RWPE2 (cell line): Measurements from ENCODE around the gene SLC37A1.

ENCODE experiments used
- ATAC-seq: fragments of 200-7000 bp; cut with Tn5 transposase; 3 replicates; pipeline ENCODE4 v1.9.1; 2021; ENCODE audit warnings: low read depth
- DNase-seq: peaks from one replicate; pipeline ENCODE4 v3.0.0-alpha.2; 2020; ENCODE audit warnings: low spot score
- H3K27ac ChIP-seq: fragments of 450-650 bp; 2 replicates; pipeline ENCODE4 v1.5.1; 2017; ENCODE audit warnings: mild to moderate bottlenecking; ENCODE audit not compliant: poor library complexity, severe bottlenecking
- H3K27me3 ChIP-seq: fragments of 250-450 bp; sonication (Bioruptor Pico); 2 replicates; pipeline ENCODE4 v1.5.1; 2021; ENCODE audit warnings: mild to moderate bottlenecking, moderate library complexity; ENCODE audit not compliant: insufficient read depth, poor library complexity, severe bottlenecking
- H3K36me3 ChIP-seq: fragments of 250-450 bp; sonication (Bioruptor Pico); 2 replicates; pipeline ENCODE4 v1.5.1; 2020; ENCODE audit warnings: low read depth, mild to moderate bottlenecking, moderate library complexity
- H3K4me1 ChIP-seq: fragments of 250-450 bp; sonication (Bioruptor Pico); 2 replicates; pipeline ENCODE4 v1.5.1; 2021; ENCODE audit warnings: mild to moderate bottlenecking, moderate library complexity; ENCODE audit not compliant: insufficient read depth, poor library complexity, severe bottlenecking
- H3K4me3 ChIP-seq: fragments of 250-450 bp; sonication (Bioruptor Pico); 2 replicates; pipeline ENCODE4 v1.5.1; 2021; ENCODE audit warnings: mild to moderate bottlenecking, moderate library complexity; ENCODE audit not compliant: severe bottlenecking
- H3K9me3 ChIP-seq: fragments of 250-450 bp; sonication (Bioruptor Pico); 2 replicates; pipeline ENCODE4 v1.5.1; 2021; ENCODE audit warnings: mild to moderate bottlenecking, moderate library complexity; ENCODE audit not compliant: severe bottlenecking
- TF ChIP-seq, protein P1 (sequence below): fragments of 450-650 bp; IDR thresholded peaks from one replicate; pipeline ENCODE4 v1.5.1; 2017; ENCODE audit warnings: mild to moderate bottlenecking, moderate library complexity; ENCODE audit not compliant: poor library complexity, severe bottlenecking

Gene SLC37A1

GRCh38 chr21:42566524-42567213 is 53.0 kb downstream of the SLC37A1 start:
- no peak overlapping the region for H3K4me3 ChIP-seq
- no peaks in the 10 kb centered on the region for H3K4me1 ChIP-seq
- TF ChIP-seq, protein P1, sequence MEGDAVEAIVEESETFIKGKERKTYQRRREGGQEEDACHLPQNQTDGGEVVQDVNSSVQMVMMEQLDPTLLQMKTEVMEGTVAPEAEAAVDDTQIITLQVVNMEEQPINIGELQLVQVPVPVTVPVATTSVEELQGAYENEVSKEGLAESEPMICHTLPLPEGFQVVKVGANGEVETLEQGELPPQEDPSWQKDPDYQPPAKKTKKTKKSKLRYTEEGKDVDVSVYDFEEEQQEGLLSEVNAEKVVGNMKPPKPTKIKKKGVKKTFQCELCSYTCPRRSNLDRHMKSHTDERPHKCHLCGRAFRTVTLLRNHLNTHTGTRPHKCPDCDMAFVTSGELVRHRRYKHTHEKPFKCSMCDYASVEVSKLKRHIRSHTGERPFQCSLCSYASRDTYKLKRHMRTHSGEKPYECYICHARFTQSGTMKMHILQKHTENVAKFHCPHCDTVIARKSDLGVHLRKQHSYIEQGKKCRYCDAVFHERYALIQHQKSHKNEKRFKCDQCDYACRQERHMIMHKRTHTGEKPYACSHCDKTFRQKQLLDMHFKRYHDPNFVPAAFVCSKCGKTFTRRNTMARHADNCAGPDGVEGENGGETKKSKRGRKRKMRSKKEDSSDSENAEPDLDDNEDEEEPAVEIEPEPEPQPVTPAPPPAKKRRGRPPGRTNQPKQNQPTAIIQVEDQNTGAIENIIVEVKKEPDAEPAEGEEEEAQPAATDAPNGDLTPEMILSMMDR, result no peak
- no peaks in the 10 kb centered on the region for H3K9me3 ChIP-seq
- no peaks in the 10 kb centered on the region for H3K27me3 ChIP-seq
- H3K27ac ChIP-seq, result no peak overlapping the region
- H3K36me3 ChIP-seq, result no peaks in the 10 kb centered on the region
- DNase-seq (no peak), ATAC-seq (no peak)

GRCh38 chr21:42567214-42567555 is 53.5 kb downstream of the SLC37A1 start:
- TF ChIP-seq, protein P1, result no peak
- no peaks in the 10 kb centered on the region for H3K27me3 ChIP-seq
- no peaks in the 10 kb centered on the region for H3K36me3 ChIP-seq
- no peak for DNase-seq
- no peak overlapping the region for H3K27ac ChIP-seq
- no peak overlapping the region for H3K4me3 ChIP-seq
- ATAC-seq, result no peak
- H3K4me1 ChIP-seq, result no peaks in the 10 kb centered on the region
- no peaks in the 10 kb centered on the region for H3K9me3 ChIP-seq

- no peaks in the 10 kb centered on the region for H3K9me3 ChIP-seq
- DNase-seq, result no peak
- no peaks in the 10 kb centered on the region for H3K36me3 ChIP-seq
- no peaks in the 10 kb centered on the region for H3K27me3 ChIP-seq
- TF ChIP-seq, protein P1, result no peak
- no peak overlapping the region for H3K4me3 ChIP-seq
- no peak overlapping the region for H3K27ac ChIP-seq
- no peaks in the 10 kb centered on the region for H3K4me1 ChIP-seq
- ATAC-seq, result no peak
These were observed 54.2 kb downstream of the SLC37A1 start for GRCh38 chr21:42567861-42568260.

GRCh38 chr21:42568376-42568775 is 54.7 kb downstream of the SLC37A1 start:
- no peaks in the 10 kb centered on the region for H3K36me3 ChIP-seq
- no peaks in the 10 kb centered on the region for H3K4me1 ChIP-seq
- H3K27me3 ChIP-seq, result no peaks in the 10 kb centered on the region
- TF ChIP-seq, protein P1, result no peak
- H3K27ac ChIP-seq, result no peak overlapping the region
- H3K9me3 ChIP-seq, result no peaks in the 10 kb centered on the region
- peak; percentile 29 for DNase-seq
- ATAC-seq, result no peak
- H3K4me3 ChIP-seq, result no peak overlapping the region

- H3K4me3 ChIP-seq, result no peak overlapping the region
- peak; percentile 34 for DNase-seq
- H3K4me1 ChIP-seq, result no peaks in the 10 kb centered on the region
- H3K27ac ChIP-seq, result no peak overlapping the region
- TF ChIP-seq, protein P1, result no peak
- no peaks in the 10 kb centered on the region for H3K9me3 ChIP-seq
- ATAC-seq, result no peak
- H3K27me3 ChIP-seq, result no peaks in the 10 kb centered on the region
- H3K36me3 ChIP-seq, result no peaks in the 10 kb centered on the region
These were observed 55.4 kb downstream of the SLC37A1 start for GRCh38 chr21:42568866-42569731.
